K562 (cell line): Measurements from ENCODE around the gene SKOR1. TPM values are rescaled to one million over a fixed set of nuclear protein-coding genes. Genes with fewer than 3 reads are reported as not detected.

Experiments
- ATF7 ChIP-seq: fragments of 450-650 bp; IDR thresholded peaks from 2 replicates; pipeline ENCODE4 v1.7.1; 2014; ENCODE audit warnings: mild to moderate bottlenecking, moderate library complexity
- CBX3 ChIP-seq, 2 experiments: IDR thresholded peaks; 1 replicate in 1 of 2; 2 replicates in 1 of 2; pipeline ENCODE4 v1.6.1; 2012; ENCODE audit warnings: inconsistent platforms in 2 of 2, low read length in 2 of 2, borderline replicate concordance in 1 of 2, control low read depth in 1 of 2
- ETV5 ChIP-seq: sonication (generic); formaldehyde crosslinking; IDR thresholded peaks from 2 replicates; pipeline ENCODE4 v1.4.0; 2020; ENCODE audit warnings: low read depth, mild to moderate bottlenecking, missing genetic modification reagents
- FOXA3 ChIP-seq, 2 experiments: fragments of 450-650 bp in 1 of 2; sonication (generic) in 1 of 2; formaldehyde crosslinking; IDR thresholded peaks in 1 of 2; conservative IDR thresholded peaks in 1 of 2; 2 replicates each; pipeline versions ENCODE4 v1.4.0 to v1.8.0; 2020 to 2022; ENCODE audit warnings: mild to moderate bottlenecking in 2 of 2, missing genetic modification reagents in 1 of 2
- FOXK2 ChIP-seq, 2 experiments: fragments of 450-650 bp; IDR thresholded peaks in 1 of 2; conservative IDR thresholded peaks in 1 of 2; 2 replicates each; pipeline ENCODE4 v1.6.1; 2016; ENCODE audit warnings: low read depth in 2 of 2, mild to moderate bottlenecking in 1 of 2
- GTF2A2 ChIP-seq: IDR thresholded peaks from 2 replicates; pipeline ENCODE4 v1.6.1; 2016; ENCODE audit warnings: mild to moderate bottlenecking, missing genetic modification characterization, missing compliant biosample characterization
- HDGF ChIP-seq: fragments of 450-650 bp; IDR thresholded peaks from 2 replicates; pipeline ENCODE4 v1.6.1; 2016
- HNRNPUL1 ChIP-seq: fragments of 200-400 bp; formaldehyde crosslinking; IDR thresholded peaks from 2 replicates; pipeline ENCODE4 v1.6.1; 2017; ENCODE audit warnings: low read length
- MYNN ChIP-seq, 2 experiments: sonication (generic); formaldehyde crosslinking in 1 of 2; IDR thresholded peaks; 2 replicates each; pipeline versions ENCODE4 v1.5.0 to v1.6.1; 2016 to 2020; ENCODE audit warnings: antibody characterized with exemption in 1 of 2, missing genetic modification reagents in 1 of 2
- NCOA6 ChIP-seq: fragments of 450-650 bp; IDR thresholded peaks from 2 replicates; pipeline ENCODE4 v1.6.1; 2017; ENCODE audit warnings: mild to moderate bottlenecking
- NR4A1 ChIP-seq, 2 experiments: fragments of 250-450 bp in 1 of 2; fragments of 450-650 bp in 1 of 2; sonication (Bioruptor Pico) in 1 of 2; IDR thresholded peaks; 2 replicates each; pipeline versions ENCODE4 v1.4.0 to v1.6.1; 2016 to 2020; ENCODE audit warnings: mild to moderate bottlenecking in 2 of 2, missing compliant biosample characterization in 1 of 2, missing genetic modification characterization in 1 of 2, moderate library complexity in 1 of 2
- SAFB2 ChIP-seq: fragments of 200-400 bp; formaldehyde crosslinking; IDR thresholded peaks from 2 replicates; pipeline ENCODE4 v1.6.1; 2018; ENCODE audit warnings: borderline replicate concordance, low read length, low read depth, moderate library complexity; ENCODE audit not compliant: severe bottlenecking
- TCF7 ChIP-seq: sonication (generic); IDR thresholded peaks from 2 replicates; pipeline ENCODE4 v1.6.1; 2016; ENCODE audit warnings: antibody characterized with exemption, borderline replicate concordance
- TRIM28 ChIP-seq: fragments of 450-650 bp; IDR thresholded peaks from 2 replicates; pipeline ENCODE4 v1.6.1; 2017
- U2AF1 ChIP-seq: fragments of 200-400 bp; formaldehyde crosslinking; optimal IDR thresholded peaks from 2 replicates; pipeline ENCODE3; 2017; ENCODE audit warnings: mild to moderate bottlenecking, low read depth, low read length, moderate library complexity
- YBX1 ChIP-seq: fragments of 450-650 bp; IDR thresholded peaks from 2 replicates; pipeline ENCODE4 v1.7.1; 2016; ENCODE audit warnings: mild to moderate bottlenecking
- ZBTB7A ChIP-seq: IDR thresholded peaks from 2 replicates; pipeline ENCODE4 v1.6.1; 2011; ENCODE audit warnings: low read depth, mild to moderate bottlenecking, low read length, moderate library complexity, borderline replicate concordance; ENCODE audit not compliant: control insufficient read depth
- ZKSCAN3 ChIP-seq: fragments of 250-450 bp; sonication (Bioruptor Pico); IDR thresholded peaks from 2 replicates; pipeline ENCODE4 v1.4.0; 2020
- ZNF146 ChIP-seq: IDR thresholded peaks from one replicate; pipeline ENCODE4 v1.6.1; 2018; ENCODE audit warnings: missing compliant biosample characterization; ENCODE audit not compliant: unreplicated experiment
- ZNF174 ChIP-seq: fragments of 250-450 bp; sonication (Bioruptor Pico); IDR thresholded peaks from 2 replicates; pipeline ENCODE4 v1.4.0; 2020; ENCODE audit warnings: mild to moderate bottlenecking
- ZNF766 ChIP-seq: fragments of 200-800 bp; sonication (Bioruptor generic); conservative IDR thresholded peaks from 2 replicates; pipeline ENCODE4 v1.6.1; 2016; ENCODE audit warnings: missing genetic modification characterization, missing compliant biosample characterization
- ZNF778 ChIP-seq: fragments of 450-650 bp; formaldehyde crosslinking; IDR thresholded peaks from 2 replicates; pipeline ENCODE4 v1.4.0; 2020; ENCODE audit warnings: mild to moderate bottlenecking, moderate library complexity
- polyA plus RNA-seq, 8 experiments: library from polyadenylated mRNA; depleted of rRNA in 4 of 8; stranded (reverse) in 5 of 8; unstranded in 3 of 8; fragments of >200 nt; fragmentation: Nextera tagmentation in 2 of 8; fragmentation: Illumina TruSeq in 1 of 8; extraction: Ambion mirVana in 2 of 8; extraction: Trizol in 1 of 8; gene quantifications; 2 replicates each; pipeline versions ENCODE4 v1.2.1 to v1.2.3, GENCODE V29; 2011 to 2014; ENCODE audit warnings: inconsistent platforms in 1 of 8, missing spikeins in 1 of 8
- total RNA-seq, 7 experiments: library from RNA; depleted of rRNA in 6 of 7; stranded (reverse); fragments of >200 nt in 6 of 7; fragmentation: Illumina TruSeq in 2 of 7; extraction: Trizol in 2 of 7; gene quantifications; 2 replicates each; pipeline versions ENCODE4 v1.2.1 to v1.2.3, GENCODE V29; 2011 to 2021; ENCODE audit warnings: low replicate concordance in 1 of 7
- TF ChIP-seq, protein P1 (sequence below): sonication (generic); formaldehyde crosslinking; IDR thresholded peaks from 2 replicates; pipeline ENCODE4 v1.4.0; 2020; ENCODE audit warnings: mild to moderate bottlenecking, missing genetic modification reagents
- TF ChIP-seq, protein P2 (sequence below): fragments of 450-650 bp; IDR thresholded peaks from 2 replicates; pipeline ENCODE4 v1.6.1; 2016; ENCODE audit warnings: antibody characterized with exemption
- TF ChIP-seq, protein P3 (sequence below): fragments of 250-450 bp; sonication (Bioruptor Pico); IDR thresholded peaks from 2 replicates; pipeline ENCODE4 v1.5.0; 2021

Gene SKOR1
- total and polyA plus RNA-seq, 9 of the 15 experiments (the other 6 are each of a cell fraction or from before 2014, with no cell fraction given), result 0.04 to 0.41 (median 0.09) TPM; not detected in 3

DNA sequence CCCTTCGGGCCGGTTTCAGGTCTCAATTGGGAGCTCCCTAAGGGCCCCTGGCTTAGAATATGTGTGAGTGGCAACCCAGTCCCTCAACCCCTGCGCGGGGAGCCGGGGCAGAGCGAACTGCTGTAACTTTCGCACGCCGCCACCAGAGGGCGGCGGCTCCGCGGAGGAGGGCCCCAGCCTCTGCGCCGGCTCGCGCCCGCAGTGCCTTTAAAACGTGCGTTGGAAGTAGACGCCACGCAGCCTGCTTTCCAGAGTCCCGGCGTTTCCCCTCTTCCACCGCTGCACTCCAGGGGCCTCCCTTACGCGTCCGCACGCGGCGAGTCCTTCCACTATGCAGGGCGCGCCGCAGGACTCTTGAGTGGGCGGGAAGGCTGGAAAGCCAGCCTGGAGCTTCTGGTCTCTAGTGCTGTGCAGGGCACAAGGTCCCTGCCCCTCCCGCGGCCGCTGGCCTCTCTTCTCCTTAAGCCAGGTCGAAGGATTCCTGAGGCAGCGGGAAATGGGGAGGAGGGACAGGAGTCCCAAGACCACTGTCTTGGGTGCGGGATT, 38.2 kb downstream of the SKOR1 start (continued):
- peak in 1 of 2 experiments; percentile 29; a peak in 1 of 3 replicates for TF ChIP-seq CBX3 (IDR thresholded peaks at IDR 0.05; ENCODE audit: borderline replicate concordance in 1 of 2, low read length in 2 of 2)
- no peak for TF ChIP-seq HNRNPUL1
- TF ChIP-seq ZBTB7A, result no peak
- no peak for TF ChIP-seq SAFB2
- TF ChIP-seq, protein P1, sequence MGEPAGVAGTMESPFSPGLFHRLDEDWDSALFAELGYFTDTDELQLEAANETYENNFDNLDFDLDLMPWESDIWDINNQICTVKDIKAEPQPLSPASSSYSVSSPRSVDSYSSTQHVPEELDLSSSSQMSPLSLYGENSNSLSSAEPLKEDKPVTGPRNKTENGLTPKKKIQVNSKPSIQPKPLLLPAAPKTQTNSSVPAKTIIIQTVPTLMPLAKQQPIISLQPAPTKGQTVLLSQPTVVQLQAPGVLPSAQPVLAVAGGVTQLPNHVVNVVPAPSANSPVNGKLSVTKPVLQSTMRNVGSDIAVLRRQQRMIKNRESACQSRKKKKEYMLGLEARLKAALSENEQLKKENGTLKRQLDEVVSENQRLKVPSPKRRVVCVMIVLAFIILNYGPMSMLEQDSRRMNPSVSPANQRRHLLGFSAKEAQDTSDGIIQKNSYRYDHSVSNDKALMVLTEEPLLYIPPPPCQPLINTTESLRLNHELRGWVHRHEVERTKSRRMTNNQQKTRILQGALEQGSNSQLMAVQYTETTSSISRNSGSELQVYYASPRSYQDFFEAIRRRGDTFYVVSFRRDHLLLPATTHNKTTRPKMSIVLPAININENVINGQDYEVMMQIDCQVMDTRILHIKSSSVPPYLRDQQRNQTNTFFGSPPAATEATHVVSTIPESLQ, result peak; percentile 93; the same call in 1 of the 2 replicates
- peak; percentile 46; the same call in 1 of the 2 replicates for TF ChIP-seq ATF7
- TF ChIP-seq ZNF766 (CRISPR knock-in tag), result no peak; the same call in 1 of the 2 replicates
- no peak for TF ChIP-seq TCF7
- TF ChIP-seq GTF2A2 (tag), result no peak
- TF ChIP-seq ZNF174 (CRISPR knock-in tag), result no peak
- no peak for TF ChIP-seq ZNF778
- TF ChIP-seq TRIM28, result no peak
- TF ChIP-seq, protein P2, sequence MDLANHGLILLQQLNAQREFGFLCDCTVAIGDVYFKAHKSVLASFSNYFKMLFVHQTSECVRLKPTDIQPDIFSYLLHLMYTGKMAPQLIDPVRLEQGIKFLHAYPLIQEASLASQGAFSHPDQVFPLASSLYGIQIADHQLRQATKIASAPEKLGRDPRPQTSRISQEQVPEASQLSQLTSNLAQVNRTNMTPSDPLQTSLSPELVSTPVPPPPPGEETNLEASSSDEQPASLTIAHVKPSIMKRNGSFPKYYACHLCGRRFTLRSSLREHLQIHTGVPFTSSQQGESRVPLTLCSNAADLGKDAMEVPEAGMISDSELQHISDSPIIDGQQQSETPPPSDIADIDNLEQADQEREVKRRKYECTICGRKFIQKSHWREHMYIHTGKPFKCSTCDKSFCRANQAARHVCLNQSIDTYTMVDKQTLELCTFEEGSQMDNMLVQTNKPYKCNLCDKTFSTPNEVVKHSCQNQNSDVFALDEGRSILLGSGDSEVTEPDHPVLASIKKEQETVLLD, result 0 out of 2 replicates have a peak, but pooled peaks have one; percentile 22
- TF ChIP-seq NCOA6, result no peak
- no peak for TF ChIP-seq HDGF
- TF ChIP-seq ZKSCAN3 (CRISPR knock-in tag), result no peak
- TF ChIP-seq ETV5 (CRISPR knock-in tag), result no peak; the same call in 1 of the 2 replicates
- TF ChIP-seq, protein P3, sequence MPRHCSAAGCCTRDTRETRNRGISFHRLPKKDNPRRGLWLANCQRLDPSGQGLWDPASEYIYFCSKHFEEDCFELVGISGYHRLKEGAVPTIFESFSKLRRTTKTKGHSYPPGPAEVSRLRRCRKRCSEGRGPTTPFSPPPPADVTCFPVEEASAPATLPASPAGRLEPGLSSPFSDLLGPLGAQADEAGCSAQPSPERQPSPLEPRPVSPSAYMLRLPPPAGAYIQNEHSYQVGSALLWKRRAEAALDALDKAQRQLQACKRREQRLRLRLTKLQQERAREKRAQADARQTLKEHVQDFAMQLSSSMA (CRISPR knock-in tag), result no peak
- TF ChIP-seq ZNF146, result peak; percentile 6
- TF ChIP-seq YBX1, result no peak
- TF ChIP-seq FOXK2 (conservative IDR thresholded peaks at IDR 0.05 in 1 of 2, IDR thresholded peaks at IDR 0.05 in 1 of 2; ENCODE audit: low read depth in 2 of 2), result no peak; a peak in 1 of 4 replicates
- TF ChIP-seq FOXA3 (CRISPR knock-in tag; conservative IDR thresholded peaks at IDR 0.05 in 1 of 2, IDR thresholded peaks at IDR 0.05 in 1 of 2), result 0 out of 4 replicates have a peak, but pooled peaks of 1 of the 2 experiments have one; percentile 65
- TF ChIP-seq U2AF1, result no peak
- TF ChIP-seq NR4A1 (CRISPR knock-in tag; IDR thresholded peaks at IDR 0.05), result no peak
- no peak for TF ChIP-seq NR4A1 (tag; IDR thresholded peaks at IDR 0.05)
- no peak; the same call in 1 of the 2 replicates for TF ChIP-seq MYNN (IDR thresholded peaks at IDR 0.05)
- no peak for TF ChIP-seq MYNN (CRISPR knock-in tag; IDR thresholded peaks at IDR 0.05)
